Measurements from ENCODE around the gene GPAM.

The GPAM gene

GRCh38 chr10:112226439-112227248 lies 43.1 kb upstream of the GPAM start:
- no peaks in the 10 kb centered on the region for H3K36me3 ChIP-seq (ENCODE audit: control insufficient read depth, insufficient read depth, low read length)
- no peak overlapping the region for H3K27ac ChIP-seq (ENCODE audit: insufficient read depth, low read length, poor library complexity, severe bottlenecking)
- H3K4me3 ChIP-seq (ENCODE audit: insufficient read depth, low read depth, low read length, poor library complexity, severe bottlenecking), result no peak overlapping the region
- no peaks in the 10 kb centered on the region for H3K4me1 ChIP-seq (ENCODE audit: control insufficient read depth, insufficient read depth, low read length, poor library complexity, severe bottlenecking)
- DNase-seq, result no peak
- no peaks in the 10 kb centered on the region for H3K9me3 ChIP-seq (ENCODE audit: control insufficient read depth, low read length)
- no peaks in the 10 kb centered on the region for H3K27me3 ChIP-seq (replicated peaks; ENCODE audit: control insufficient read depth, insufficient read depth, low read length, poor library complexity, severe bottlenecking)

- Histone ChIP-seq H3K4me3 (ENCODE audit: insufficient read depth, low read depth, low read length, poor library complexity, severe bottlenecking) (no peak overlapping the region), H3K27me3 (replicated peaks; ENCODE audit: control insufficient read depth, insufficient read depth, low read length, poor library complexity, severe bottlenecking) (no peaks in the 10 kb centered on the region), H3K27ac (ENCODE audit: insufficient read depth, low read length, poor library complexity, severe bottlenecking) (no peak overlapping the region), H3K4me1 (ENCODE audit: control insufficient read depth, insufficient read depth, low read length, poor library complexity, severe bottlenecking) (no peaks in the 10 kb centered on the region), H3K9me3 (ENCODE audit: control insufficient read depth, low read length) (no peaks in the 10 kb centered on the region), H3K36me3 (ENCODE audit: control insufficient read depth, insufficient read depth, low read length) (no peaks in the 10 kb centered on the region)
- no peak for DNase-seq
Observed at GRCh38 chr10:112225771-112226438, 42.3 kb upstream of the GPAM start.

GRCh38 chr10:112224933-112225529 lies 41.5 kb upstream of the GPAM start:
- DNase-seq, result no peak
- no peaks in the 10 kb centered on the region for H3K9me3 ChIP-seq (ENCODE audit: control insufficient read depth, low read length)
- no peaks in the 10 kb centered on the region for H3K27me3 ChIP-seq (replicated peaks; ENCODE audit: control insufficient read depth, insufficient read depth, low read length, poor library complexity, severe bottlenecking)
- H3K4me3 ChIP-seq (ENCODE audit: insufficient read depth, low read depth, low read length, poor library complexity, severe bottlenecking), result no peak overlapping the region
- no peaks in the 10 kb centered on the region for H3K36me3 ChIP-seq (ENCODE audit: control insufficient read depth, insufficient read depth, low read length)
- H3K4me1 ChIP-seq (ENCODE audit: control insufficient read depth, insufficient read depth, low read length, poor library complexity, severe bottlenecking), result no peaks in the 10 kb centered on the region
- no peak overlapping the region for H3K27ac ChIP-seq (ENCODE audit: insufficient read depth, low read length, poor library complexity, severe bottlenecking)

- H3K36me3 ChIP-seq (ENCODE audit: control insufficient read depth, insufficient read depth, low read length), result no peaks in the 10 kb centered on the region
- H3K4me1 ChIP-seq (ENCODE audit: control insufficient read depth, insufficient read depth, low read length, poor library complexity, severe bottlenecking), result no peaks in the 10 kb centered on the region
- no peak for DNase-seq
- H3K9me3 ChIP-seq (ENCODE audit: control insufficient read depth, low read length), result no peaks in the 10 kb centered on the region
- no peak overlapping the region for H3K27ac ChIP-seq (ENCODE audit: insufficient read depth, low read length, poor library complexity, severe bottlenecking)
- no peaks in the 10 kb centered on the region for H3K27me3 ChIP-seq (replicated peaks; ENCODE audit: control insufficient read depth, insufficient read depth, low read length, poor library complexity, severe bottlenecking)
- H3K4me3 ChIP-seq (ENCODE audit: insufficient read depth, low read depth, low read length, poor library complexity, severe bottlenecking), result no peak overlapping the region
Observed at GRCh38 chr10:112223725-112224124, 40.2 kb upstream of the GPAM start.

- no peak overlapping the region for H3K4me3 ChIP-seq (ENCODE audit: insufficient read depth, low read depth, low read length, poor library complexity, severe bottlenecking)
- no peaks in the 10 kb centered on the region for H3K27me3 ChIP-seq (replicated peaks; ENCODE audit: control insufficient read depth, insufficient read depth, low read length, poor library complexity, severe bottlenecking)
- H3K4me1 ChIP-seq (ENCODE audit: control insufficient read depth, insufficient read depth, low read length, poor library complexity, severe bottlenecking), result no peaks in the 10 kb centered on the region
- H3K27ac ChIP-seq (ENCODE audit: insufficient read depth, low read length, poor library complexity, severe bottlenecking), result no peak overlapping the region
- no peaks in the 10 kb centered on the region for H3K36me3 ChIP-seq (ENCODE audit: control insufficient read depth, insufficient read depth, low read length)
- H3K9me3 ChIP-seq (ENCODE audit: control insufficient read depth, low read length), result no peaks in the 10 kb centered on the region
- no peak for DNase-seq
Observed at GRCh38 chr10:112222799-112223198, 39.2 kb upstream of the GPAM start.

GRCh38 chr10:112221545-112221944 lies 38.0 kb upstream of the GPAM start:
- peaks cover 2% of the 10 kb centered on the region for H3K27me3 ChIP-seq (replicated peaks; ENCODE audit: control insufficient read depth, insufficient read depth, low read length, poor library complexity, severe bottlenecking)
- DNase-seq, result no peak

GRCh38 chr10:112218960-112219359 lies 35.4 kb upstream of the GPAM start:
- H3K27me3 ChIP-seq (replicated peaks; ENCODE audit: control insufficient read depth, insufficient read depth, low read length, poor library complexity, severe bottlenecking), result peaks cover 4% of the 10 kb centered on the region

More at GRCh38 chr10:112221545-112221944, 38.0 kb upstream of the GPAM start:
- Histone ChIP-seq H3K9me3 (ENCODE audit: control insufficient read depth, low read length) (no peaks in the 10 kb centered on the region), H3K27ac (ENCODE audit: insufficient read depth, low read length, poor library complexity, severe bottlenecking) (no peak overlapping the region), H3K4me3 (ENCODE audit: insufficient read depth, low read depth, low read length, poor library complexity, severe bottlenecking) (no peak overlapping the region), H3K4me1 (ENCODE audit: control insufficient read depth, insufficient read depth, low read length, poor library complexity, severe bottlenecking) (no peaks in the 10 kb centered on the region), H3K36me3 (ENCODE audit: control insufficient read depth, insufficient read depth, low read length) (no peaks in the 10 kb centered on the region)

GRCh38 chr10:112218036-112218390 lies 34.4 kb upstream of the GPAM start:
- H3K27me3 ChIP-seq (replicated peaks; ENCODE audit: control insufficient read depth, insufficient read depth, low read length, poor library complexity, severe bottlenecking), result peaks cover 4% of the 10 kb centered on the region

More at GRCh38 chr10:112218960-112219359, 35.4 kb upstream of the GPAM start:
- Histone ChIP-seq H3K4me3 (ENCODE audit: insufficient read depth, low read depth, low read length, poor library complexity, severe bottlenecking) (no peak overlapping the region), H3K27ac (ENCODE audit: insufficient read depth, low read length, poor library complexity, severe bottlenecking) (no peak overlapping the region), H3K9me3 (ENCODE audit: control insufficient read depth, low read length) (no peaks in the 10 kb centered on the region), H3K4me1 (ENCODE audit: control insufficient read depth, insufficient read depth, low read length, poor library complexity, severe bottlenecking) (no peaks in the 10 kb centered on the region), H3K36me3 (ENCODE audit: control insufficient read depth, insufficient read depth, low read length) (no peaks in the 10 kb centered on the region)
- no peak for DNase-seq

GRCh38 chr10:112217386-112218035 lies 33.9 kb upstream of the GPAM start:
- no peaks in the 10 kb centered on the region for H3K9me3 ChIP-seq (ENCODE audit: control insufficient read depth, low read length)
- no peaks in the 10 kb centered on the region for H3K36me3 ChIP-seq (ENCODE audit: control insufficient read depth, insufficient read depth, low read length)
- no peak overlapping the region for H3K4me3 ChIP-seq (ENCODE audit: insufficient read depth, low read depth, low read length, poor library complexity, severe bottlenecking)
- H3K27me3 ChIP-seq (replicated peaks; ENCODE audit: control insufficient read depth, insufficient read depth, low read length, poor library complexity, severe bottlenecking), result peaks cover 4% of the 10 kb centered on the region
- no peak for DNase-seq
- H3K4me1 ChIP-seq (ENCODE audit: control insufficient read depth, insufficient read depth, low read length, poor library complexity, severe bottlenecking), result no peaks in the 10 kb centered on the region
- H3K27ac ChIP-seq (ENCODE audit: insufficient read depth, low read length, poor library complexity, severe bottlenecking), result no peak overlapping the region

More at GRCh38 chr10:112218036-112218390, 34.4 kb upstream of the GPAM start:
- H3K9me3 ChIP-seq (ENCODE audit: control insufficient read depth, low read length), result no peaks in the 10 kb centered on the region
- no peaks in the 10 kb centered on the region for H3K36me3 ChIP-seq (ENCODE audit: control insufficient read depth, insufficient read depth, low read length)
- no peak for DNase-seq
- H3K4me3 ChIP-seq (ENCODE audit: insufficient read depth, low read depth, low read length, poor library complexity, severe bottlenecking), result no peak overlapping the region
- H3K27ac ChIP-seq (ENCODE audit: insufficient read depth, low read length, poor library complexity, severe bottlenecking), result no peak overlapping the region
- H3K4me1 ChIP-seq (ENCODE audit: control insufficient read depth, insufficient read depth, low read length, poor library complexity, severe bottlenecking), result no peaks in the 10 kb centered on the region

All from effector memory CD4-positive, alpha-beta T cell (primary cell).